ENCODE results near the gene PAEP. TPM values are rescaled to one million over a fixed set of nuclear protein-coding genes. Genes with fewer than 3 reads are reported as not detected.

Gene PAEP
- total RNA-seq, 2 donors from 2014 or later, result not detected

GRCh38 chr9:135567311-135567710, 5.8 kb downstream of the PAEP start:
- DNase-seq (no peak), ATAC-seq (no peak)
- intact Hi-C loops (cut with DNase I), result no loop called here

DNA sequence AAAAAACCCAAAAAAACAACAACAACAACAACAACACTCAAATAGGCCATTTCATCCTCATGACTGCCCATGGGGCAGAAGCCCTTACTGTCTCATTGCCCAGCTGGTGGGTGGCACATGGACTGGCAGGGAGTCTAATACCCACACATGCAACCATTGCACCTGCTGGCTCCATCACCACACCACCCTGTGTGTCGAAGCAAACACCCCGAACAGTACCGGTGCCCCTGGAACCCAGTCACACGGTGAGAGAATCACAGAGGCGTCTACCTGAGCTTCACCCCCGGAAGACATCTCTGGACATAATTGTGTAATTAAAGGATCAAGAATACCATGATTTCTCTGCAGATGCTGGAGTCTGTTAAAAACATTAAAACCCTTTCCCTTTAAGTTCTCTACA, 6.5 kb downstream of the PAEP start:
- no peak for DNase-seq
- no peak for ATAC-seq
- intact Hi-C loops (cut with DNase I), result no loop called here

GRCh38 chr9:135570456-135570855, 8.9 kb downstream of the PAEP start:
- DNase-seq, result no peak
- ATAC-seq, result no peak
- intact Hi-C loops (cut with DNase I), result no loop called here

- no peak for DNase-seq
- intact Hi-C loops (cut with DNase I), result no loop called here
- no peak for ATAC-seq
Measured at GRCh38 chr9:135572233-135572632, 10.7 kb downstream of the PAEP start.

GRCh38 chr9:135573124-135573523, 11.6 kb downstream of the PAEP start:
- no peak for ATAC-seq
- DNase-seq, result no peak
- intact Hi-C loops (cut with DNase I), result no loop called here

DNA sequence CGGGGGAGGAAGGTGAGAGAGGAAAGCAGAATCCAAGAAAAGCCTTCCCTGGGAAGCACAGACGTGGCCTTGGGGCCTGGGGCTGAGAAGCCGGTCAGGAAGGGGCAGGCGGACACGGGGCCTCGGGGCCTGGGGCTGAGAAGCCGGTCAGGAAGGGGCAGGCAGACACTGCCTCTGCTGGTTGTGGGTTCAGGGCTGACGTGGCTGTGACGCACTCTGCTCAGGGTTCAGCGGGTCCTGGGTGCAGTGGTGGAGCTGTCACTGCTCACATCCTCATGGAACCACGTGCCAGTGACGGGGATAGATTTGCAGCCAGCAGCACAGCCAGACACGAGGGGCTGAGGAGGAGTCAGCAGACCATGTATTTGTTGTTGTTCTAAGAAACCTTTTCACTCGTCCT, 12.8 kb downstream of the PAEP start:
- ATAC-seq (no peak), DNase-seq (no peak)
- intact Hi-C loops (cut with DNase I), result no loop called here

- intact Hi-C loops (cut with DNase I), result no loop called here
- no peak for ATAC-seq
- DNase-seq, result no peak
Measured at GRCh38 chr9:135574943-135575342, 13.4 kb downstream of the PAEP start.

DNA sequence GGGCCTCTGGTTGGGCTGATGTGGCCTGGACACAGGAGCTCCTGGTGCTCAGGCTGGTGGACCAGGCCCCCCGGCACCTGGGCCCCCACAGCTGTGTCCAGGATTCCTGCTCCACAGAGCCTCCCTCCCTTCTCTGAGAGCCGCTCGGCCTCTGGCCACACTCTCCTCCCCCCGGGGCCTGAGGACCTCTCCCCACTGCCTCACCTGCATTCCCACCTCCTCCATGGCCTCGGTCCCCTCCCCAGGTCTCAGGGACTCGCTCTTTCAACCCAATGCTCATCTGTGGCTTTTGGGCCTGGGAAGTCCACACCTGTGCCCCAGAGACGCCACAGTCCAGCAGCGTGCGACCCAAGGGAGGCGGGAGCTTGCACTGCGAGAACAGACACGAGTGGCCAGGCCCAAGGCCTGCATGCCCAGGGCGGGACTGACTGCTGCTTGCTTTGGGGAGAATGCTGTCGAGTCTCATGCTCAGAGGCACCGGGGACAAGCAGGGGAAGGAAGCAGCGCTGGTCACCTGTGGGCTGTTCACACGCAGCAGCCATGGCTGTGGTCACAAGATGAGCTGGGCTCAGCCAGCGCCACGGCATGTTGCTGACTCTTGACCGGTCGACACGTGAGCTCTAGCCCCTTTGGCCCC, 14.6 kb downstream of the PAEP start:
- intact Hi-C loops (cut with DNase I), result no loop called here
- ATAC-seq (no peak), DNase-seq (no peak)

DNA sequence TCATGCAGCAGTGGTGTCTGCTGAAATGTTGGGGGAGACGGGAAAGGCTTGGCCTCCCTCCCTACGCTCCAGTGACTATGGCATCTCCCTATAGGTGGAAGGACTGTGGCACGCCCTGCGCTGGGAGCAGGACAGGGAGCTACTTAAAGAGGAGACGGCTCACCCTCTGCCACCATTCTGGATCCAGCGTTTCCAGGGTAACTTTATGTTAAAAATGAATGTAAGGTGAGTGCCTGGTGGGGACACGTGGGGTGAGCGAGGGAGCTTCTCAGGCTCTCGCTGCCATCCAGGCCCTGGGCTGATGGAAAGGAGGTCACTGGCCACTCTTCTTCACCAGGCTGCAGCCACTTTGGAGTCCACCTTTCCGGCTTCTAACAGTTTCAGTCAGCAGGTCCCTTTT, 15.7 kb downstream of the PAEP start:
- ATAC-seq (no peak), DNase-seq (no peak)
- intact Hi-C loops (cut with DNase I), result no loop called here

DNA sequence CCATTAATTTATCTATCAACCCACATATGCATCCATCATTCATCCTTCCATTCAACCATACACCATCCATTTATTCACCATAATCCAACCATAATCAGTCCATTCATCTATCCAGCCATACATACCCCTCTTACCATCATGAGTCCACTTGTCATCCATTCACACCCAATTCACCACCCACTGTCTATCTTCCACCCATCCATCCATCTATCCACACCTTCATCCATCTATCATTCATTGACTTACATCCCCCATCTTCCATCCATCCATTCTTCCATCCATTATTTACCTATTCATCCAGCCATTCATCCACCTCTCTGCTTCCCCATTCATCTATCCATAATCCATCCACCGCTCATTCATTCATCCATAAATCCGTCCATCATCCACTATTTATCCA, 17.8 kb downstream of the PAEP start:
- intact Hi-C loops (cut with DNase I), result no loop called here
- DNase-seq (no peak), ATAC-seq (no peak)

GRCh38 chr9:135579889-135580660, 18.5 kb downstream of the PAEP start:
- intact Hi-C loops (cut with DNase I), result no loop called here
- DNase-seq, result no peak
- no peak for ATAC-seq

DNA sequence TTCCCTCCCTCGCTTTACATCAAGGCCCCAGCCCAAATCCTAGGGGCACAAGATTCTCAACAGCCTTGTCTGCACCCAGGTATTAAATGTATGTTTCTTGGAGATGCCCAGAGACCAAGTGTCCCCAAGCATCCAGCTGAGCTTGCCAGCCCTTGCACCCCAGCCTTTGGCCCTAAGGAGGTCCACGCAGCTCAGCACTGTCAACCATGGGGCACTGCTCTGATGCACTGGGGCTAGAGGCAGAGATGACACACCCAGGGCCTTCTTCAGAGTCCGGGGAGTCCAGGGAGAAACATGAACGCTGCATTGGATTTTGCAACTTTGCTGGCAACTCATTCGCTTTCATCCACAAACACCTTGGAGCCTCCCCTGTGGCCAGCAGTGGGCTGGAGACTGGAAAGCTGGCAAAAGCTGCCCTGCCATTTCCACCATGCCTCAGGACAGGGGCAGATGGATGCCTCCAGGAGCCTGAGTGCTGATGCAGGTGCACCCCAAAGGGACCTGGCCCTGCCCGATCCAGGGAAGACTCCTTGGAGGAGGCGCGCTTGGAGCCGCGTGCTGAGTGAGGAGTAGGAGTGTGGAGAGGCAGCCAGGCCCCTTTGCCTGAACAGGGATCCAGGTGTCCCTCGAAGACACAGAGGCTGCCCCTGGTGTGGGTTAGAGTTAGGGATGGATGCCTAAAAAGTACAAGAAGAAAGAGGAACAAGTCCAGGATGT, 19.3 kb downstream of the PAEP start:
- DNase-seq (no peak), ATAC-seq (no peak)
- intact Hi-C loops (cut with DNase I), result no loop called here

DNA sequence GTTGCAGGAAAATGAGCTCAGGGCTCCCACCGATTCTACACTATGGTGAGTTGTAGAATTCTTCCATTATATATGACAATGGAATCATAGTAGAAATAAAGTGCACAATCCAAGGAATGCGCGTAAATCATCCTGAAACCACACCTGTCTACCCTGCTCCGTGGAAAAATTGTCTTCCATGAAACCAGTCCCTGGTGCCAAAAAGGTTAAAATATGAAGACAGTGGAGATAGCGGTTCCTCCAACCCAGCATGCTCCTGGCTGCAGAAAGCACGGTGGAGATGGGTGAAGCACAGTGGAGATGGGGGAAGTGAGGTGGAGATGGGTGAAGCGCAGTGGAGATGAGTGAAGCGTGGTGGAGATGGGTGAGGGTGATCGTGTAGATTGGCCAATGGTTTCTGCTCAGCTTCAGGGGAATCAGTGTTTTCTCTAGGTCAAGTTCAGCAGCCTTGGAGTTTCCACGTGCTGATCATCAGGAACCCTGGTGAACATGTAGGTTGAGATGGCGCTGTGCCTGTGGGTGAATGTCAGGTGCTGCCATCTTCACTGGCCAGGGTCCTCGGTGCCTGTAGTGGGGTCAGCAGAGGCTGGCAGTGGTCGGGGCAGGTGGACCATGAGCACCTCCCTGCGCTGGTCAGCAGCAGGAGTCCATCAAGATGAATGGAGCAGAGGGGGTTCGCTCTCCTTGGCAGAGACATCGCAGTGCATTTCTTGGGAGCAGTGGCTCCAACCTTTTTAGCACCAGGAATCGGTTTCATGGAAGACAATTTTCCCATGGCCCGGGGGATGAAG, 20.3 kb downstream of the PAEP start:
- intact Hi-C loops (cut with DNase I), result no loop called here
- DNase-seq (no peak), ATAC-seq (no peak)

- DNase-seq (no peak), ATAC-seq (no peak)
- intact Hi-C loops (cut with DNase I), result no loop called here
Measured at GRCh38 chr9:135582541-135582940, 21.0 kb downstream of the PAEP start.

DNA sequence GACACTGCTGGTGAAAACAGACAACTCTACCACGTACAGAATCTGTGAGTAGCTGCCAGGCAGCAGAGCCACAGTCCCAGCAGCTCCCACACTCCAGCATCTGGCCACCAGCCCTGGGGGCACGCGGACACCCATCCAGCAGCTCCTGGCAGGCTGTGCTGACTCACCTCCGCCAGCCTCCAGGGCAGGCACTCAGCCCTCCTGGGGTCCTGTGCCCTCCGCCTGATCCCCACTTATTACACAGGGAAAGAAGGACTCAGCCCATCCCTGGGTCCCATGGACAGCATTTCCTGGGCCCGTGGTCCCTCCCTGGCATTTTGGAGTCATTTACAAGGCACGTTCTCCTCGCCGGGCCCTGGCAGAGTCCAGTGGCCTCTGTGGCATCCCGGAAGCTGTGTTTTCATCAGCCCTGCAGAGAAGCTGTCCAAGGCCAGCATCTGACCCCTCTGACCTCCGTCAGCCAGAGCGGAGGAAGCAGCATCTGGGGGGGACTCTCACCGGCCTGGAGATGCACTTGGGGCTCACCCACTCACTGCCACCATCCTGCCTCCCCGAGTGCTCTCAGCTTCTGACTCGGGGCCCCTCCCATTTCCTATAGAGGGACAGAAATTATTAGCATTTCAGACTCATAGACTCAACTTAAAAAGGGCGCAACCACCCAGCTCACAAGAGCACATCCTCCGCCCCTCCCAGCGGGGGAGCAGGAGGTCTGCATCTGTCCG, 21.6 kb downstream of the PAEP start:
- no peak for ATAC-seq
- no peak for DNase-seq
- intact Hi-C loops (cut with DNase I), result no loop called here

DNA sequence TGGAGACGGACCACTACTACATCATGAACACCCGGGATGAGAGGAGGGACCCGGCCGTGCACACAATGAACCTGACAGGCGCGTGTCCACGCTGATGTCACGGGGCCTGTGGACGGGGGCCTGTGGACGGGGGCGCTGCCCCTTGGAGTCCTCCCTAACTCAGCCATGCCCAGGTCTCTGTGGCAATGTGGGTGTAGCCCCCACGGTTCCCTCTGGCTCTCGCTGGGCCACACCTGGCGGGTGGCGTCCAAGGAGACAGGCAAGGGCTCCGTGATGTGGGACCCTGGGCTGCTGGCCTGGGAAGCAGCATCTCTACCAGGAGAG, 22.1 kb downstream of the PAEP start:
- ATAC-seq (no peak), DNase-seq (no peak)
- intact Hi-C loops (cut with DNase I), result no loop called here

GRCh38 chr9:135584371-135584770, 22.8 kb downstream of the PAEP start:
- ATAC-seq, result no peak
- intact Hi-C loops (cut with DNase I), result no loop called here
- no peak for DNase-seq

DNA sequence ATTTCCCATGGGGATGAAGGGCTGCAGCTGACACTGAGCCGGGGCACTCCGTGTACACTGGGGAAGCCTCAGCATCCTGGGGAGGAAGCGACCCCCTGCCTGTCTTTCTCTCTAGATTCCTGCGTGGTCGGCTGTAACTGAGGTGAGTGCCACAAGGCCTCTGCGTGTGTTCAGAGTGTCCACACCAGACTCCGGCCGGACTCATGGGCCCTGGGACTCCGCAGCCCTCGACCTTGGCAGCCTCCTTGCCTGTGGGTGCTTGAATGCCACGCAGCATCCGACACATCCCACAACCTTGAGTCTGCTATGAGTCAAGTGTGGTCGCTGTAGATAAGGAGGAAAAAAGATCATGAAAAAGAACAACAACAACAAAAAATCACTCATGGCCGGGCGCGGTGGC, 23.4 kb downstream of the PAEP start:
- intact Hi-C loops (cut with DNase I), result no loop called here
- no peak for DNase-seq
- no peak for ATAC-seq

DNA sequence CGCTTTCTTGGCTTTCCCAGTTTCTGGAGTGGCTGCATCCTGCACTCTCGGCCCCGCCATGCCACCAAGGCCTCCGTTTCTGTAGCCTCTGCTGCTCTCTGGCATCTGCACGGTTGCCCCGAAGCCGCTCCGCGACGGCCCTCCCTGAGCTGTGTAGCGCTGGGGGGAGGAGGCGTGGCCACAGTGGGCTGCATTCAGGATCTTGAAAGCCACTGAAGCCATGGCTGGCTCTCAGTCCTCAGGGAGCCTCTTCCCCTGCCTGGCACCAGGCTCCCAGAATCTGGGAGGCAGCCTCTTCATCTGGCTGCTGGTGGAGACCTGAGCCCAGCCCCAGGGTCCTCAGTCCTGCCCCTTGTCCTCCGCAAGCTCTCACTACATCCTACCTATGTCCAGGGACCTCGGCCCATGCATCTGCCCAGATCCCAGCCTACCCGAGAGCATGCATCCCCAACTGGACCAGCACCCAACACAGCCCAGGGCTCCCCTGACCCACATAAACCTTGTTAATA, 25.1 kb downstream of the PAEP start:
- no peak for ATAC-seq
- intact Hi-C loops (cut with DNase I), result no loop called here
- DNase-seq, result no peak

Measured in left cardiac atrium (tissue), 4 donors.